Kidney (tissue), 14 donors: ENCODE measurements around the gene NIPBL. TPM values are rescaled to one million over a fixed set of nuclear protein-coding genes. Genes with fewer than 3 reads are reported as not detected.

Source experiments
- DNase-seq, 5 donors: peaks; one replicate each; pipeline ENCODE4 v3.0.0-alpha.2; 2013 to 2020
- FAIRE-seq: peaks from 2 replicates; lab custom pipeline; 2012; peaks lifted over from hg19 to GRCh38; lab: Jason Lieb, UNC
- H3K27ac ChIP-seq, 2 donors: one replicate each; pipeline ENCODE4 v1.7.0; 2013; ENCODE audit warnings: low read depth in 2 of 2, low read length in 2 of 2, inconsistent platforms in 1 of 2
- H3K27me3 ChIP-seq: one replicate; pipeline ENCODE4 v1.7.1; 2013; ENCODE audit warnings: low read length, inconsistent platforms; ENCODE audit not compliant: control insufficient read depth, insufficient read depth
- H3K36me3 ChIP-seq, 3 donors: one replicate each; pipeline versions ENCODE4 v1.7.0 to v1.7.1; 2013; ENCODE audit warnings: low read length in 3 of 3, control low read depth in 1 of 3, inconsistent platforms in 1 of 3; ENCODE audit not compliant: insufficient read depth in 3 of 3, control insufficient read depth in 2 of 3
- H3K4me1 ChIP-seq, 3 donors: one replicate each; pipeline versions ENCODE4 v1.7.0 to v1.7.1; 2013; ENCODE audit warnings: low read length in 3 of 3, inconsistent platforms in 1 of 3, low read depth in 1 of 3; ENCODE audit not compliant: control insufficient read depth in 2 of 3, insufficient read depth in 2 of 3
- H3K4me3 ChIP-seq, 3 donors: one replicate each; pipeline versions ENCODE4 v1.7.0 to v1.8.1; 2013; ENCODE audit warnings: low read length in 3 of 3, control low read depth in 1 of 3, inconsistent platforms in 1 of 3
- H3K9ac ChIP-seq, 3 donors: one replicate each; pipeline versions ENCODE4 v1.7.0 to v1.7.1; 2013; ENCODE audit warnings: low read length in 3 of 3, control low read depth in 1 of 3, inconsistent platforms in 1 of 3
- H3K9me3 ChIP-seq, 3 donors: one replicate each; pipeline versions ENCODE4 v1.7.0 to v1.7.1; 2013; ENCODE audit warnings: low read length in 3 of 3, control low read depth in 1 of 3, inconsistent platforms in 1 of 3; ENCODE audit not compliant: control insufficient read depth in 2 of 3, insufficient read depth in 1 of 3
- intact Hi-C: fragments of 100-400 bp; cut with DNase I; formaldehyde crosslinking; loops from one replicate; pipeline ENCODE4 v1.11.1; 2022
- polyA plus RNA-seq: library from polyadenylated mRNA; stranded (reverse); fragments of 350-450 nt; fragmentation: Illumina TruSeq; extraction: RNeasy Lipid Tissue Mini Kit (QIAGEN cat#74804); gene quantifications from one replicate; pipeline ENCODE4 v1.2.3, GENCODE V29; 2014; ENCODE audit warnings: low read depth, low replicate concordance; ENCODE audit not compliant: insufficient read depth
- total RNA-seq: library from RNA; stranded (reverse); fragmentation: NEBNext Ultra II Directional; extraction: Animal tissue kit (Norgen Biotek cat#: 25700); gene quantifications from one replicate; pipeline ENCODE4 v1.2.1, GENCODE V29; 2021
- TF ChIP-seq, protein P1 (sequence below): IDR thresholded peaks from 3 replicates; pipeline ENCODE4 v1.5.1; 2012; ENCODE audit warnings: mild to moderate bottlenecking, moderate library complexity, borderline replicate concordance; ENCODE audit not compliant: insufficient read depth; ENCODE audit errors: extremely low read depth
- donor health status: control.
- donor health status: control.
- donor health status: control.
- donor health status: control.
- donor health status: control.
- donor health status: DM: yes; HTN: yes; CAD: no.
- donor health status: Normal renal cell carcinoma (clear cell type).

The NIPBL gene
- total and polyA plus RNA-seq, 2 donors from 2014 or later, result 12.4 to 65.5 TPM

DNA sequence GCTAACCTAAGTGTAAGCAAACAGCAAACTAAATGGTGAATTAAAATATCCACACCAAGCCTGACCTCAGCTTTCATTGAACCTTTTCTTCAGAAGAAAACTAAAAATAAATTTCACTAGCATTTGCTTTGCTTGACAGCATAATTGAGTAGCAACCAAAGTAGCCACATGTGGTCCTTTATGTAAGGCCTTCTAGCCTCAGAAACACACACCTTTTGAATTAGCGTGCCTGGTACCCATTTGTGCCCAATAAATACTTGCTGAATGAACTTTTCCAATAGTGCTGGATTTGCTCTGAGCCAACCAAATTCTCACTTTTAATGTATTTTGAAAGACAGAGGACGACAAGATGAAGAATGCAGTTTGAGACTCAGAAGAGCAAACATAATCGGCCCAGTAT lies 2.1 kb upstream of the NIPBL start:
- Histone ChIP-seq H3K9ac (peak overlapping the region in 2 of 3 donors; percentile 88 to 96), H3K9me3 (no peaks in the 10 kb centered on the region), H3K27ac (no peak overlapping the region), H3K36me3 (no peaks in the 10 kb centered on the region), H3K4me3 (peak overlapping the region; percentile 96 to 100 (median 98)), H3K27me3 (no peaks in the 10 kb centered on the region), H3K4me1 (peaks cover 2 to 13% (median 4%) of the 10 kb centered on the region in 3 donors)
- DNase-seq (peak in 1 of 5 donors; percentile 19), FAIRE-seq (no peak)
- intact Hi-C loops, result no loop called here
- TF ChIP-seq, protein P1, sequence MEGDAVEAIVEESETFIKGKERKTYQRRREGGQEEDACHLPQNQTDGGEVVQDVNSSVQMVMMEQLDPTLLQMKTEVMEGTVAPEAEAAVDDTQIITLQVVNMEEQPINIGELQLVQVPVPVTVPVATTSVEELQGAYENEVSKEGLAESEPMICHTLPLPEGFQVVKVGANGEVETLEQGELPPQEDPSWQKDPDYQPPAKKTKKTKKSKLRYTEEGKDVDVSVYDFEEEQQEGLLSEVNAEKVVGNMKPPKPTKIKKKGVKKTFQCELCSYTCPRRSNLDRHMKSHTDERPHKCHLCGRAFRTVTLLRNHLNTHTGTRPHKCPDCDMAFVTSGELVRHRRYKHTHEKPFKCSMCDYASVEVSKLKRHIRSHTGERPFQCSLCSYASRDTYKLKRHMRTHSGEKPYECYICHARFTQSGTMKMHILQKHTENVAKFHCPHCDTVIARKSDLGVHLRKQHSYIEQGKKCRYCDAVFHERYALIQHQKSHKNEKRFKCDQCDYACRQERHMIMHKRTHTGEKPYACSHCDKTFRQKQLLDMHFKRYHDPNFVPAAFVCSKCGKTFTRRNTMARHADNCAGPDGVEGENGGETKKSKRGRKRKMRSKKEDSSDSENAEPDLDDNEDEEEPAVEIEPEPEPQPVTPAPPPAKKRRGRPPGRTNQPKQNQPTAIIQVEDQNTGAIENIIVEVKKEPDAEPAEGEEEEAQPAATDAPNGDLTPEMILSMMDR, result no peak

DNA sequence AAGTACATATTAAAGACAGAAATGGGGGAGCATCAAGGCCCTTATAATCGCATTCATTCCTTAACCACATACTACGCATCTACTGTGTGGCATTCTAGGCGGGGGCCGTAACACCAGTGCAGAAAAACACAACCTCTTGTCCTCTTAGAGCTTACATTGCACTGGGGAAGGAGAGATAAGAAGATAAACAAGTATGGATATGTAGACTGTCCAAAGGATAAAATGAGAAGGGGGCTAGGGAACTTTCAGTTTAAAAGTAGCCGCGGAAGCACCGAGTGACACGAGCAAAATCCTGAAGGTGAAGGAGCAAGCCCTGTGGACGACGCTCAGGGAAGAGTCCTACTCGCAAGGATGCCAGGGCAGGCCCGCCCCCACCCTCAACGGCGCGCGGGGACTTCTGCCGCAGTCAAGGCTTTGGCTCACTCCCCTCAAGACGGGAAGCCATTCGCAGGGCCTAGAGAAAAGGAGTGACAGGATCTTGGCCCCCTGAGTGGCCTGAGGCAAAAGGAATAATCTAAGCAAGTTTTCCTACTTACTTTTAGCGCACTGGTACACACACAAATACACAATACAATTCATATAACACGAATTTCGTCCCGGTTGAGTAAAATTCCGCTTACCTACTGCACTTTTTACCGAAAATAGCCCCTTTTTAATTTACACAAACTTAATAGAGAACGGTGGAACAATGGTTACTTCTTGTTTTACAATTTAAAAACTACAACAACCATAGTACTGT lies 1.3 kb upstream of the NIPBL start:
- intact Hi-C loops, result no loop called here
- no peaks in the 10 kb centered on the region for H3K36me3 ChIP-seq
- FAIRE-seq, result no peak

DNA sequence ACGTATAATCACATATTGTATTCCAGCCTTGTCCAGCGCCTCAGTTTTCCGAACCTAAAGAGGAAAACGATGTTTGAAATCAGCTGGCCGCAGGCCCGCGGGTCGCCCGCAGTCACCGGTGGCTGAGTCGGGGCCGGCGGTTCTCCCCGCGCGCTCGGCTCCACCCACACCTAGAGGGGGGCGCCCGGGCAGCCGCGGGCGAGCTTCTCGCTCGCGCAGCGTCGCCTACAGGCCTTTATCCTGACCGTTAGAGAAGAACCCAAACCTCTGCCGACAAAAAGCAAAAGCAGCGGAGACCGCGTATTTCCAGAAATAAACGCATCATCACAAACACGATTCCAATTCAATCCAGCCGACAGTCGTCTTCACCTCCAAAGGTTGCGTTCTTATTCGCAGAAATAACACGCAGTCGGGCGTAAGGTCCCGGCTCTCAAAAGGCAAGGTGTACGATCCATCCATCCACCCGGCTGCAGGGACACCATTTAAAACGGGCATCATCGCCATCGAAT lies 725 bp upstream of the NIPBL start:
- no peak for FAIRE-seq

More for the DNA sequence above, 1.3 kb upstream of the NIPBL start:
- Histone ChIP-seq H3K9ac (peak overlapping the region; percentile 88 to 99 (median 96)), H3K4me3 (peak overlapping the region; percentile 96 to 100 (median 98)), H3K27ac (peak overlapping the region; percentile 92 to 99), H3K9me3 (no peaks in the 10 kb centered on the region), H3K27me3 (no peaks in the 10 kb centered on the region), H3K4me1 (peaks cover 2 to 18% (median 4%) of the 10 kb centered on the region in 3 donors)
- DNase-seq, result peak; percentile 44 to 84 (median 73)
- TF ChIP-seq, protein P1, result no peak

More for the DNA sequence above, 725 bp upstream of the NIPBL start:
- no peaks in the 10 kb centered on the region for H3K9me3 ChIP-seq
- H3K4me1 ChIP-seq, result peaks cover 2 to 24% (median 6%) of the 10 kb centered on the region in 3 donors
- peak overlapping the region; percentile 92 to 99 for H3K27ac ChIP-seq
- H3K4me3 ChIP-seq, result peak overlapping the region; percentile 96 to 100 (median 98)
- peak; percentile 83 to 95 (median 93) for DNase-seq
- peak overlapping the region; percentile 88 to 99 (median 96) for H3K9ac ChIP-seq
- no peaks in the 10 kb centered on the region for H3K27me3 ChIP-seq
- TF ChIP-seq, protein P1, result peak; percentile 35
- intact Hi-C loops, result no loop called here
- no peaks in the 10 kb centered on the region for H3K36me3 ChIP-seq
